ENCODE results near the gene POU6F1.
"Not testable (repeated sequence)": the region's sequence is repeated elsewhere in the genome, so short reads cannot be mapped to it uniquely, and the experiment has no call there.

GRCh38 chr12:51219857-51220256, 2.0 kb upstream of the POU6F1 start:
- TF ChIP-seq CTCF (conservative IDR thresholded peaks at IDR 0.05; ENCODE audit: low read depth, low read length); EZH2 (IDR thresholded peaks at IDR 0.05; ENCODE audit: low read length, unreplicated experiment): not testable (repeated sequence)

Data from PC-3 (cell line).